Activated CD4-positive, alpha-beta T cell treated with anti-CD3 and anti-CD28 coated beads, Interleukin-2, amount 50 U/mL, for 4 hours (primary cell): ENCODE measurements around the gene ALG8.
"Not testable (repeated sequence)": the region's sequence is repeated elsewhere in the genome, so short reads cannot be mapped to it uniquely, and the experiment has no call there.

Source experiments
- DNase-seq, 2 experiments: peaks; one replicate each; pipeline ENCODE4 v3.0.0-alpha.2; 2020

The ALG8 gene

GRCh38 chr11:78066471-78066870, 73.0 kb downstream of the ALG8 start:
- DNase-seq = no peak

GRCh38 chr11:78065203-78065602, 74.2 kb downstream of the ALG8 start:
- DNase-seq = no peak

- DNase-seq = no peak
Measured at GRCh38 chr11:78063440-78064181, 75.8 kb downstream of the ALG8 start, which contains the start of gene THRSP. TSS of gene THRSP (plus strand) at chr11:78063861. CDS start at chr11:78063882, 21 bp downstream.

- no peak for DNase-seq
Measured at GRCh38 chr11:78062671-78063070, 76.8 kb downstream of the ALG8 start.

GRCh38 chr11:78061921-78062311, 77.5 kb downstream of the ALG8 start:
- no peak for DNase-seq

GRCh38 chr11:78061088-78061920, 78.1 kb downstream of the ALG8 start:
- DNase-seq = no peak

- no peak for DNase-seq
Measured at GRCh38 chr11:78060533-78060932, 78.9 kb downstream of the ALG8 start.

- DNase-seq = not testable (repeated sequence)
Measured at GRCh38 chr11:78059749-78060328, 79.6 kb downstream of the ALG8 start.

GRCh38 chr11:78057462-78058055, 81.9 kb downstream of the ALG8 start:
- no peak for DNase-seq

GRCh38 chr11:78056093-78056492, 83.3 kb downstream of the ALG8 start:
- no peak for DNase-seq

- no peak for DNase-seq
Measured at GRCh38 chr11:78054971-78055370, 84.5 kb downstream of the ALG8 start.

- DNase-seq = no peak
Measured at GRCh38 chr11:78050964-78051831, 88.2 kb downstream of the ALG8 start.
